Natural killer cell (primary cell): ENCODE data around the gene CEP83. TPM values are rescaled to one million over a fixed set of nuclear protein-coding genes. Genes with fewer than 3 reads are reported as not detected.

Experiments
- ATAC-seq, 3 donors: fragments of 150-1000 bp in 2 of 3; fragments of 200-7000 bp in 1 of 3; cut with Tn5 transposase; 1 replicate in 1 of 3; 2 replicates in 2 of 3; pipeline ENCODE4 v1.10.0; 2021; ENCODE audit warnings: mild to moderate bottlenecking in 2 of 3, moderate library complexity in 2 of 3
- DNase-seq, 2 donors: peaks; one replicate each; pipeline versions ENCODE4 v3.0.0 to v3.0.0-alpha.2; 2013 to 2021; ENCODE audit warnings: mixed read lengths in 1 of 2
- H3K27ac ChIP-seq: one replicate; pipeline ENCODE4 v1.5.1; 2013; ENCODE audit warnings: mild to moderate bottlenecking, low read length
- H3K27me3 ChIP-seq: one replicate; pipeline ENCODE4 v1.6.1; 2013; ENCODE audit warnings: low read length; ENCODE audit not compliant: control insufficient read depth, insufficient read depth
- H3K36me3 ChIP-seq: one replicate; pipeline ENCODE4 v1.6.1; 2013; ENCODE audit warnings: low read length; ENCODE audit not compliant: control insufficient read depth, insufficient read depth
- H3K4me1 ChIP-seq: one replicate; pipeline ENCODE4 v1.6.1; 2013; ENCODE audit warnings: low read length; ENCODE audit not compliant: control insufficient read depth, insufficient read depth
- H3K4me3 ChIP-seq: one replicate; pipeline ENCODE4 v1.5.1; 2013; ENCODE audit warnings: low read length
- H3K9me3 ChIP-seq: one replicate; pipeline ENCODE4 v1.6.1; 2013; ENCODE audit warnings: low read length; ENCODE audit not compliant: control insufficient read depth, insufficient read depth
- H3K27ac Mint-ChIP-seq, 2 donors: one replicate each; pipeline ENCODE4 v1.8.0; 2022; ENCODE audit warnings: mild to moderate bottlenecking in 2 of 2, mixed read lengths in 2 of 2, moderate library complexity in 1 of 2
- H3K27me3 Mint-ChIP-seq, 2 donors: one replicate each; pipeline ENCODE4 v1.8.0; 2022; ENCODE audit warnings: low read depth in 2 of 2, mixed read lengths in 2 of 2
- H3K36me3 Mint-ChIP-seq: one replicate; pipeline ENCODE4 v1.8.0; 2022; ENCODE audit warnings: mixed read lengths
- H3K4me1 Mint-ChIP-seq, 2 donors: one replicate each; pipeline ENCODE4 v1.8.0; 2022; ENCODE audit warnings: mixed read lengths in 2 of 2
- H3K4me3 Mint-ChIP-seq: one replicate; pipeline ENCODE4 v1.8.0; 2022; ENCODE audit warnings: mild to moderate bottlenecking, moderate library complexity, mixed read lengths
- H3K9me3 Mint-ChIP-seq, 2 donors: one replicate each; pipeline ENCODE4 v1.8.0; 2022; ENCODE audit warnings: mixed read lengths in 2 of 2
- WGBS: methylation state at CpG from one replicate; pipeline ENCODE4 v1.1.7; 2013; ENCODE audit warnings: missing lambda C conversion rate; ENCODE audit not compliant: insufficient coverage; 5-methylcytosine and 5-hydroxymethylcytosine counted together
- intact Hi-C: fragments of 100-400 bp; cut with micrococcal nuclease; formaldehyde crosslinking; loops from one replicate; pipeline ENCODE4 v1.14.2; 2022
- total RNA-seq, 4 donors: library from RNA; stranded (reverse); fragments of 120-200 nt in 1 of 4; gene quantifications; one replicate each; pipeline versions ENCODE4 v1.2.3 to v1.2.4, GENCODE V29; 2013 to 2022
- TF ChIP-seq, protein P1 (sequence below): fragments of 200-600 bp; IDR thresholded peaks from one replicate; pipeline ENCODE4 v1.8.0; 2022; ENCODE audit warnings: antibody characterized with exemption

Gene CEP83
- total RNA-seq, 3 donors from 2014 or later (not counting 1 experiment from before 2014, with no cell fraction given), result 13.3 to 19.3 (median 15.2) TPM

GRCh38 chr12:94264736-94265485 lies 194.8 kb downstream of the CEP83 start:
- peak overlapping the region; percentile 96 to 97 for H3K27ac Mint-ChIP-seq
- Histone ChIP-seq H3K9me3 (no peaks in the 10 kb centered on the region), H3K4me3 (no peak overlapping the region), H3K36me3 (peaks cover 17% of the 10 kb centered on the region), H3K27me3 (no peaks in the 10 kb centered on the region), H3K27ac (no peak overlapping the region), H3K4me1 (peaks cover 50% of the 10 kb centered on the region)
- WGBS, result 99% methylated on average over 19 of the region's 19 CpGs
- no peak overlapping the region for H3K4me3 Mint-ChIP-seq
- no peak for ATAC-seq
- peaks cover 7% of the 10 kb centered on the region for H3K36me3 Mint-ChIP-seq
- no peak for DNase-seq
- TF ChIP-seq, protein P1, sequence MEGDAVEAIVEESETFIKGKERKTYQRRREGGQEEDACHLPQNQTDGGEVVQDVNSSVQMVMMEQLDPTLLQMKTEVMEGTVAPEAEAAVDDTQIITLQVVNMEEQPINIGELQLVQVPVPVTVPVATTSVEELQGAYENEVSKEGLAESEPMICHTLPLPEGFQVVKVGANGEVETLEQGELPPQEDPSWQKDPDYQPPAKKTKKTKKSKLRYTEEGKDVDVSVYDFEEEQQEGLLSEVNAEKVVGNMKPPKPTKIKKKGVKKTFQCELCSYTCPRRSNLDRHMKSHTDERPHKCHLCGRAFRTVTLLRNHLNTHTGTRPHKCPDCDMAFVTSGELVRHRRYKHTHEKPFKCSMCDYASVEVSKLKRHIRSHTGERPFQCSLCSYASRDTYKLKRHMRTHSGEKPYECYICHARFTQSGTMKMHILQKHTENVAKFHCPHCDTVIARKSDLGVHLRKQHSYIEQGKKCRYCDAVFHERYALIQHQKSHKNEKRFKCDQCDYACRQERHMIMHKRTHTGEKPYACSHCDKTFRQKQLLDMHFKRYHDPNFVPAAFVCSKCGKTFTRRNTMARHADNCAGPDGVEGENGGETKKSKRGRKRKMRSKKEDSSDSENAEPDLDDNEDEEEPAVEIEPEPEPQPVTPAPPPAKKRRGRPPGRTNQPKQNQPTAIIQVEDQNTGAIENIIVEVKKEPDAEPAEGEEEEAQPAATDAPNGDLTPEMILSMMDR, result no peak
- H3K9me3 Mint-ChIP-seq, result no peaks in the 10 kb centered on the region
- H3K27me3 Mint-ChIP-seq, result no peaks in the 10 kb centered on the region
- peaks cover 43 to 61% of the 10 kb centered on the region in 2 donors for H3K4me1 Mint-ChIP-seq
- intact Hi-C loops, result loop anchor here (5.0 to 10.0 kb wide), 3 partner anchors 60 to 412 kb away; no protein-coding TSS in a partner anchor

- Mint-ChIP-seq H3K4me1 (peaks cover 38 to 55% of the 10 kb centered on the region in 2 donors), H3K36me3 (peaks cover 7% of the 10 kb centered on the region), H3K9me3 (no peaks in the 10 kb centered on the region), H3K4me3 (peak overlapping the region; percentile 72), H3K27me3 (no peaks in the 10 kb centered on the region), H3K27ac (peak overlapping the region; percentile 96 to 97)
- H3K4me1 ChIP-seq, result peaks cover 50% of the 10 kb centered on the region
- TF ChIP-seq, protein P1, result no peak
- ATAC-seq, result no peak
- intact Hi-C loops, result loop anchor here (2.0 to 10.0 kb wide), 5 partner anchors 59 to 413 kb away; no protein-coding TSS in a partner anchor
- WGBS, result 92% methylated on average over 20 of the region's 20 CpGs
- DNase-seq, result no peak
- H3K9me3 ChIP-seq, result no peaks in the 10 kb centered on the region
- H3K36me3 ChIP-seq, result peaks cover 18% of the 10 kb centered on the region
- no peak overlapping the region for H3K4me3 ChIP-seq
- peak overlapping the region; percentile 96 for H3K27ac ChIP-seq
- H3K27me3 ChIP-seq, result no peaks in the 10 kb centered on the region
Observed at GRCh38 chr12:94263905-94264561, 195.6 kb downstream of the CEP83 start.

- TF ChIP-seq, protein P1, result no peak
- Mint-ChIP-seq H3K36me3 (peaks cover 7% of the 10 kb centered on the region), H3K4me3 (peak overlapping the region; percentile 92), H3K4me1 (peaks cover 37 to 52% of the 10 kb centered on the region in 2 donors), H3K9me3 (no peaks in the 10 kb centered on the region), H3K27me3 (no peaks in the 10 kb centered on the region), H3K27ac (peak overlapping the region; percentile 96 to 97)
- DNase-seq (peak; percentile 69 to 85), ATAC-seq (peak; percentile 69 to 78 (median 78))
- Histone ChIP-seq H3K4me3 (peak overlapping the region; percentile 69), H3K36me3 (peaks cover 18% of the 10 kb centered on the region), H3K4me1 (peaks cover 44% of the 10 kb centered on the region), H3K27ac (peak overlapping the region; percentile 96), H3K9me3 (no peaks in the 10 kb centered on the region), H3K27me3 (no peaks in the 10 kb centered on the region)
- WGBS, result 11% methylated on average over 13 of the region's 14 CpGs
- intact Hi-C loops, result loop anchor here (2.0 to 10.0 kb wide), 5 partner anchors 58 to 414 kb away; no protein-coding TSS in a partner anchor
Observed at GRCh38 chr12:94263011-94263811, 196.5 kb downstream of the CEP83 start.
